ENCODE measurements around the gene TCEAL3.
"Not testable (repeated sequence)": the region's sequence is repeated elsewhere in the genome, so short reads cannot be mapped to it uniquely, and the experiment has no call there.

The TCEAL3 gene

DNA sequence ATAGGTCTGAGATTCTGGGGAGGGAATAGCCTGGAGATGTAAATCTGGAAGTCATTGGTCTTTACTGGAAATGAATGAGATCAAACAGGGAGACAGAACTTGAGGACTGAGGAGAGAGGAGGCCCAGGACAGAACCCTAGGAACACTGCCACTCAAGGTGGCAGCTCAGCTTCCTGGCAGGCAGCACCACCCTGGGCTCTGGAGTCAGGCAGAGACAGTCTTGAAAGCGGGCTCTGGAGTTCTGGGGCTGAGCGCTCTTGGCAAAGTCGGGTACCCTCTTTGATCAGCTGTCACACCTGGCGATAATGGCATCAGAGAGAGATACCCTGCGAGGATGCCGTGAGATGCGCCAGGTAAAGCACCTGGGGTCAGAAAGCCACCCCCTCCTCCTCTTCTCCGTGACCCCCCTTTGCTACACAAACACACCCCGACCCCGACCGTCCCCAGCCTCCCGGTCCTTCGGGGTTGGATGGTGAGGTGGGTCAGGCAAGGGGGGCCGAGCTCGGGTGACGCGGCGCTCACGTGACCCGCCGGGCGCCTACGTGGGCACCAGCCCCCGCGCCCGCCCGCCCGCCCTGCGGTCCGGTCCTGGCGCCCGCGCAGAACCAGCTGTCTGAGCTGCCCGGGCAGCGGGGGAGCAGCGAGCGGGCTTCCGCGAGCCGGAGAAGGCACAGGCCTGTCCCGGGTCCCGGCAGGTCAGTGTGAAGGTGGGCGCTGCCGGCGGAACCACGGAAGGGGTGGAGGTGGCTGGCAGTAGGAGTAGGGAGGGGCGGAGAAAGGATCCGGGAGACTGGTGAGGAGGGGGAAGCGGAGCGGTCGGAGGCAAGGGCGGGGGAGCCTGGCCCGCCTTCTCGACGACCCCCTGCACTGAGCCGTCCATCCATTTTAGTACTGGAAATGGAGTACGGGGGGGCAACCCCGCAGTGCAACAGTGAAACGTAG is at the start of gene TCEAL3:
Gene TCEAL3, plus strand, starts transcription at position 600 of the 942 bp plus-strand sequence. CDS start 1,102 bp downstream, outside the sequence.
- DNase-seq = peak; percentile 18

DNA sequence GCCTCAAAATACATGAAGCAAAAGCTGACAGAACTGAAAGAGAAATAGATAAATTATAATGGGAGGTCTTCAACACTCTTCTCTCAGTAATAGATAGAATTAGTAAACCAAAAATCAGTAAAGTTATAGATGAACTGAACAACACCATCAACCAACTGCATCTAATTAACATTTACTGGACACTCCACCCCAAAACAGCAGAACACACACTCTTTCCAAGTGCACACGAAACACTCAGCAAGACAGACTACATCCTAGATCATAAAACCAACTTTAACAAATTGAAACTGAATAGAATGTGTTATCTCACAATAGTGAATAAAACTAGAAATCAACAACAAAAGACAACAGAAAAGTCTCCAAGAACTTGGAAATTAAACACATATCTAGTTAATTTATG is 47.5 kb upstream of the TCEAL3 start:
- DNase-seq = no peak

DNA sequence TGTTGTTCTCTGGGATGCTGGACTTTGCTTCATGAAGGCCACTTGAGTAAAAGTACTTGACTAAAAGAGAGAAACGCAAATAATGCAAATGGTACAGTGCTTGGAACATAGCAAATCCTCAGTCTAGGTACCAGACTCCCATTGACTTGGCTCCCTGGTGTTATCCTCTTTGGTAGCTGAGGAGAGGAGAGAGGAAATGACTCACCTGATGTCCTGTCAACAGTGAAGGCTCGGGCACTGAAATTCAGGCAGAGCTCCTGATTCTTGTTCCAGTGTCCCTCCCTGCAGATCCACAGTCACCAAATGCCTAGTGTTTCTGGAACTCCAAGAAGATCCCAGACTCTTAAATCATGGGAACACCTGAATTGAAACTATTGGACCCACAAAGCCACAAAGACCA is 45.0 kb upstream of the TCEAL3 start:
- no peak for DNase-seq

- no peak for DNase-seq
Measured at GRCh38 chrX:103565197-103565596, 42.6 kb upstream of the TCEAL3 start.

DNA sequence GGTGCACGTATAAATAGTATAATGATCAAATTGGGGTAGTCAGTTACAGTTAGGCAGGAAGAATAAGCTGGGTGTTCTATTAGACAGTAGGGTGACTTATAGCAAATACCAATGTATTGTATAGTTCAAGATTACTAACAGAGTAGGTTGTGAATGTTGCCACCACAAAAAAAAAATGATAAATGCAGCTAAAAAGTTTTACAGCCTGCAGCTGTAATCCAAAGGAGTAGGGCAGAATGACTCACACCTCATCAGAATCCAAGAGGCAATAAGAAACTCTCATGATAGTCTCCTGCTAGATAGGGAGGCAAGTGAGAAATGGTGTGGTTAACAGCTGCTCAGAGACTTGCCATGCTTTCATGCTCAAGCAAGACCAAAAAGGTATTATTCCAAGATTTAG is 42.0 kb upstream of the TCEAL3 start:
- DNase-seq = no peak

GRCh38 chrX:103571121-103571520 is 36.6 kb upstream of the TCEAL3 start:
- no peak for DNase-seq

GRCh38 chrX:103571726-103572125 is 36.0 kb upstream of the TCEAL3 start:
- DNase-seq = no peak

DNA sequence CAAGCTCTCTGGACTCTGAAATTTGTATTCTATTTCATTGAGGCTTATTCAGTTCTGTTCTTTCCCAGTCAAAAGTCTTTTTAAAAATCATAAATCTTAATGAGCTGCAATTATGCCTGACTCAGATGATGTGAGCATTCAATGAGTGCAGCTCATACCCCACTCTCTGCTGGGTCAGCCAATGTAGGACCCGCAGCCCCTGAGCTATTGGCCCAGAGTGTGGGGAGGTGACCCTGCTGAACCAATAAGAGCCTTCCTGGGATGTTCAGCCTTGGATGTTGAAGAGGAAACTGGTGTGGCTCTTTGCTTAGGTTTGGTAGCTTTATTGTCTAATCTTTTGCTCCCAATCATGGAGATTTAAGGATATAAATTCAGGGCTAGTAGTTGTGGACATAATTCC is 34.6 kb upstream of the TCEAL3 start:
- DNase-seq = no peak

- DNase-seq = no peak
Measured at GRCh38 chrX:103584596-103584995, 23.2 kb upstream of the TCEAL3 start.

DNA sequence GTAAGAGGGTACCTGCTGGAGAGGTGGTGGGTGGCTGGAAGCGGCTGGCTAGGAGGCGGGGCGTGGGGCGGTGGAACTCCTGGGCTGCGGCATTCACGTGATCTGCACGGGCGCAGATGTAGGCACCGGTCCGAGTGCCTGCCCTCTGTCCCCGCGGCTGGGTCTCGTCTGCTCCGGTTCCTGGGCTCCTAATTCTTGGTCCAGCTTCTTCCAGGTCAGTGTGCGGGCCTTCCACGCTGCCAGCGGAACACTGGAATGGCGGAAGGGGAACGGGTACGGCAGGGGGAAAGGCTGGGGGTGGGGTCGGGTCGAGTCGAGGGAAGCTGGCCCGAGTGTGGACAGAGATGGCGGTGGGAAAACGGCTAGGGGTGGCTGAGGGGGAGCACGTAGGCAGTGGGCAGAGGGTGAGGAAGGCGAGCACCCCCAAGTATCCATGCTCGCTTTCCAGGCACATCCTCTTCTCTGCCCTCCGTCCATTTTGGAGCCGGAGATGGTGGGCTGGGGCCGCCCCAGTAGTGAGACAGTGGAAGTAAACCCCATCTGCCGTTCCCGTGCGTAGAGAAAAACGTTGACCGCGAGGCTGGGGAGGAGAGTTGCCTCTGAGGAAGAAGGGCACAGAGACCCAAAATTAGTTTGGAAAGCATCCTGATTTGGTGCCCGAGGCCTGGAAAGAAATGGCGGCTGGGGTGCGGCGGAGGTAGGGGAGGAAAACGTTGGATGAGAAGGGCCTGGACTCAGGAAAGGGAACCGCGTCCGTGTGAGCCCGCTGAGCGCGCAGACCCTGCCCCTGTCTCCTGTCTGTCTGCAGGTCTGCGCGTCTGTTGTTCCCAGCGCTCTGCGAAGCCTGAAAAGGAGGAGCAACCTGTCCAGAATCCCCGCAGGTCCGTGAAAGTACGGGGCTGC is 22.1 kb upstream of the TCEAL3 start, which contains the start of gene TCEAL4:
Gene TCEAL4, plus strand, starts transcription at position 105 of the 903 bp plus-strand sequence. CDS start 1,161 bp downstream, outside the sequence.
- DNase-seq = peak; percentile 34

GRCh38 chrX:103586314-103586646 is 21.5 kb upstream of the TCEAL3 start:
- DNase-seq = no peak

DNA sequence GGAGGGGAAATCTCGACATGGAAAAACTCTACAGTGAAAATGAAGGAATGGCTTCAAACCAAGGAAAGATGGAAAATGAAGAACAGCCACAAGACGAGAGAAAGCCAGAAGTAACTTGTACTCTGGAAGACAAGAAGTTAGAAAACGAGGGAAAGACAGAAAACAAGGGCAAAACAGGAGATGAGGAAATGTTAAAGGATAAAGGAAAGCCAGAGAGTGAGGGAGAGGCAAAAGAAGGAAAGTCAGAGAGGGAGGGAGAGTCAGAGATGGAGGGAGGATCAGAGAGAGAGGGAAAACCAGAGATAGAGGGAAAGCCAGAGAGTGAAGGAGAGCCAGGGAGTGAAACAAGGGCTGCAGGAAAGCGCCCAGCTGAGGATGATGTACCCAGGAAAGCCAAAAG is 21.1 kb upstream of the TCEAL3 start:
- no peak for DNase-seq

DNA sequence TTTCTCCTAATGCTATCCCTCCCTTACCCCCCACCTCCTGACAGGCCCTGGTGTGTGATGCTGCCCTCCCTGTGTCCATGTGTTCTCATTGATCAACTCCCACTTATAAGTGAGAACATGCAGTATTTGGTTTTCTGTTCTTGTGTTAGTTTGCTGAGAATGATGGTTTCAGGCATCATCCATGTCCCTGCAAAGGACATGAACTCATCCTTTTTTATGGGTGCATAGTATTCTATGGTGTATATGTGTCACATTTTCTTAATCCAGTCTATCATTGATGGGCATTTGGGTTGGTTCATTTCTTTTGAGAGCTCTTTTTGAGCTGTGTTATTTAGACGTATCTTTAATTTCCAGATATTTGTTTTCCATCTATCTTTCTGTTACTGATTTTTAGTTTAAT is 15.5 kb upstream of the TCEAL3 start:
- not testable (repeated sequence) for DNase-seq

DNA sequence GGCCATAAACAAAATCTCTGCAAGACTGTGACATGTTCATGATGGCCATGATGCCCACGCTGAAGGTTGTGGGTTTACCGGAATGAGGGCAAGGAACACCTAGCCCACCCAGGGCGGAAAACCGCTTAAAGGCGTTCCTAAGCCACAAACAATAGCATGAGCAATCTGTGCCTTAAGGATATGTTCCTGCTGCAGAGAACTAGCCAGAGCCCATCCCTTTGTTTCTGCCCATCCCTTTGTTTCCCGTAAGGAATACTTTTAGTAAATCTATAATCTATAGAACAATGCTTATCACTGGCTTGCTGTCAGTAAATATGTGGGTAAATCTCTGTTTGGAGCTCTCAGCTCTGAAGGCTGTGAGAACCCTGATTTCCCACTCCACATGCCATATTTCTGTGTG is 12.6 kb upstream of the TCEAL3 start:
- not testable (repeated sequence) for DNase-seq

GRCh38 chrX:103608306-103608963 is 672 bp downstream of the TCEAL3 start:
- DNase-seq = peak; percentile 2

DNA sequence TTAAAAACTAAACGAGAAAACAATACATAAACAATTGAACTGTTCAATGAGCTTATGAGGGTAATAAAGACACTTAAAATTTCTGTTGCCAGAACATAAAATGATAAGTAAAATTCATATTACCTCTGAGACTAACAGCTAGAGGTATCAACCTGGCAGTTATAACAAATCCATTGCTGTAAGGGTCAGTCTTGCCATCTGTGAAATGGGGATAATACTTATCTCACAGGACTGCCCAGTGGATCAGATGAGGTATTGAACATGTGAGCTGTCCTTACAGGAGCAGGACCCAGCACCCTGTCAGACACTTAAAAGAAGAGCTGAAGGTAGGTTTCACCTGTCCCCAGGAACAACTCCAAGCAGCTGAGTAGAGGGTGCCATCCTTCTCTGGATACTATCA is 2.5 kb downstream of the TCEAL3 start:
- DNase-seq = no peak

- no peak for DNase-seq
Measured at GRCh38 chrX:103613362-103613890, 5.7 kb downstream of the TCEAL3 start.

DNA sequence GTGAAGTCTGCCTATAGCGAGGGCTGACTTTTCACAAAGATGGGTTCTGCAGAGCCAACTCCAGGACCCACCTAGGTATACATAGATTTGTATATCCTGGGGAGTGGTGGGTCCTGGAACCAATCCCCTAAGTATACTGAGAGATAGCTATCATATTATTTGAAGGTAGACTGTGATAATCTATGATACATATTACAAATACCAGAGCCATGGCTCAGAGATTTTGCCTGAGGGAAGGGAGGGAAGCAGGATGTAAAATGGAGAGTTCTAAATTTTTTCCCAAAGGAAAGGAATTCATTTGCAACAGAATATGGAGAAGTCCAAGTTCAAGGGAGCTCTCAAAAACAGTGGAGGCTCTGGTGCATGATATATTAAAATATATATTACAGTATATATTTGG is 7.2 kb downstream of the TCEAL3 start:
- no peak for DNase-seq

- DNase-seq = no peak
Measured at GRCh38 chrX:103615781-103616371, 8.1 kb downstream of the TCEAL3 start.

DNA sequence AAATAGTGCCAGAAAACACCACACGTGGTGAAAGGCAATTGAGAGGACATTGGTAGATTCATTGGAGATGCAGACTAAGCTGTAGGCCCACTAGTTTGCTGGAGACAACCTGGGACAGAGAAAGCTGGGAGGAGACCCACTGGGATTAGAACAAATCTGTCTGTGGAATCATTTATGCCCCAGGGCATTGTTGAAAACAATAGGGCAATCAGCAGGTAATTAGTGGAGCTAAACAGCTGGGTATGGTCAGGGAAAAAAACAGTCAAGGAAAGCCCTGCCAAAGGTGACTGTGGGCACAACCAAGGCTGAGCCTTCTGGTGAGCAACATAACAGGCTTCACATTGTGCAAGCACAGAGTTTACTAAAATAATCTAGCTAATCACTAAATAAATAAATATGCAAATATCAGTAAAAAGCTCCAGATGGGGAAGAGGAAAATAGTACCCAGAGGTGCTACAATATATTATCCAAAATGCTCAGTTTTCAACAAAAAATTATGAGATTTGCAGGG is 9.0 kb downstream of the TCEAL3 start:
- no peak for DNase-seq

DNA sequence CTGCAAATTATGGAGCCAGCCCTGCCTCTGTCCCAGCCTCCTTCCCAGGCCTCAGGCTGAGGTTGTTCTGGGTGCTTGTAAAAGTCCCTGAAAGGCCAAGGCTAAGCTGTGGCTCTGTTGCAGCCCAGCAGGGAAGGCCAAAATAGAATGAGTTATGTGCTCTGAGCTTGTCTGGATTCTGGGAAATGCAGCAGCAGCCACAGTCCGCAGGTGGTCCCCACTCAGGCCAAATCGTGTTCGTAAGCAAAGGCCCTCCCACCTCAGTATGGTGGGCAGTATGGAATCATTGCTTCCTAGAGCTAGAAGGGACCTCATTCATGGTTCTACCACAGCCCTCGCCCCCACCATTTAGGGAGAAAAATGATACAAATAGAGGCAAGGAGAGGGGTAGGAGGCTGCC is 16.3 kb downstream of the TCEAL3 start:
- no peak for DNase-seq

DNA sequence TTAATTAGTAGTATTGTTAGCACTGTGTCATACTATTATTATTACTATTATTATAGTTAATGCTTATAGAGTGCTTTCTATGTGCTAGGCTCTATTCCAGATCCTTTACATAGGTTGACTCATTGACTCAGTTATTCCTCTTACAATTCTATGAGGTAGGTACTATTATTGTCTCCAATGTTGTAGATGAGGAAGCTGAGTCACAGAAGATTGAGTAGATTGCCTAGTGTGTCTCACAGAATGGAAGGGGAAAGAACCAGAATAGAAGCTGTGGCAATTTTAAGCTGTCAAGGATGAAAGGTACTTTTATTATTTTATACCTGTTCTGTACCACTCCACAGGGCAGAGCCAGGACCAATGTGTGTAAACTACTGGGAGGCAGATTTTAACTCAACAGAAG is 19.1 kb downstream of the TCEAL3 start:
- no peak for DNase-seq
